GM21529 (cell line): Measurements from ENCODE around the gene MAGEA2.
"Not testable (repeated sequence)": the region's sequence is repeated elsewhere in the genome, so short reads cannot be mapped to it uniquely, and the experiment has no call there.

Experiments
- ATAC-seq: cut with Tn5 transposase; IDR thresholded peaks from one replicate; pipeline ENCODE4 v1.9.1; 2021; ENCODE audit not compliant: unreplicated experiment

MAGEA2 gene

GRCh38 chrX:152753686-152754650 is at the start of gene MAGEA2:
TSS of gene MAGEA2 (minus strand) at chrX:152753842. CDS start at chrX:152751363, 2,479 bp downstream.
- not testable (repeated sequence) for ATAC-seq

DNA sequence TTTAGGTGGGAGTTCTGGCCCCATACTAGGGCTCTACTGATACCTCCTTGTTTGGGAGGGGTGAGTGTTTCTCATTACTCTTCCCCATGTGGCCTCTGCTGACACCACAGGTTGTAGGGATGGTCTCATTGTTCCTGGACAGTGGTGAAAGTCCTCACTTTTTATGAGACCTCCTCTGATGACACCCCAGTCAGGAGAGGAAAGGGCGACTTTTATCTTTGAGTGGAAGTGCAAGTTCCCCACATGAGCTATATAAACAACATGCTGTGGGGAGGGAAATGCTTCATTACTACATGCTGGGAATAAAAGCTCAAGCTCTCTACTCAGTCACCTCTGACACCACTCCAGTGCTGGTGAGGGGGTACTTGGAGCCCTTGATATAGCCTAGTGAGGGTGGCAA is 45.3 kb upstream of the MAGEA2 start:
- ATAC-seq, result no peak

- peak; percentile 75 for ATAC-seq
Observed at GRCh38 chrX:152787062-152787461, 33.4 kb upstream of the MAGEA2 start.

- ATAC-seq, result not testable (repeated sequence)
Observed at GRCh38 chrX:152769549-152770289, 16.1 kb upstream of the MAGEA2 start, which contains the start of gene MAGEA6. TSS of gene MAGEA6 (minus strand) at chrX:152769689. CDS start at chrX:152767650, 2,039 bp downstream.

- ATAC-seq, result not testable (repeated sequence)
Observed at GRCh38 chrX:152766562-152766961, 12.9 kb upstream of the MAGEA2 start.

GRCh38 chrX:152761582-152761981 is 7.9 kb upstream of the MAGEA2 start:
- ATAC-seq, result not testable (repeated sequence)

- not testable (repeated sequence) for ATAC-seq
Observed at GRCh38 chrX:152759544-152759943, 5.9 kb upstream of the MAGEA2 start.

DNA sequence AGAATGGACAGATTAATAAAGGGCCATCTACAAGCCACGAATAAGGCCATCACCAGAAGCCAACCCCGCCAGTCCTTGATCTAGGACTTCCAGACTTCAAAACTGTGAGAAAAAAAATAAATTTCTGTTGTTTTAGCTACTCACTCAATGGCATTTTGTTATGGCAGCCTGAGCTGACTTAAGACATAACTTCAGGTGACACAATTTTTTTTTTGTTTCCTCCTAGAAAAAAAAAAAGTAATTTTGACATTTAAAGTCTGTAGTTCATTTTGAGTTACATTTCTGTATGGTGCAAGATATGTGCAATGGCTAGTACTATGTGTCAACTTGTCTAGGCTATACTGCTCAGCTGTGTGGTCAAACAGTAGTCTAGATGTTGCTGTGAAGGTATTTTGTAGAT is 5.3 kb upstream of the MAGEA2 start, which contains the start of gene CSAG3:
Gene CSAG3, plus strand, starts transcription at position 301 of the 400 bp plus-strand sequence.
- ATAC-seq, result not testable (repeated sequence)

DNA sequence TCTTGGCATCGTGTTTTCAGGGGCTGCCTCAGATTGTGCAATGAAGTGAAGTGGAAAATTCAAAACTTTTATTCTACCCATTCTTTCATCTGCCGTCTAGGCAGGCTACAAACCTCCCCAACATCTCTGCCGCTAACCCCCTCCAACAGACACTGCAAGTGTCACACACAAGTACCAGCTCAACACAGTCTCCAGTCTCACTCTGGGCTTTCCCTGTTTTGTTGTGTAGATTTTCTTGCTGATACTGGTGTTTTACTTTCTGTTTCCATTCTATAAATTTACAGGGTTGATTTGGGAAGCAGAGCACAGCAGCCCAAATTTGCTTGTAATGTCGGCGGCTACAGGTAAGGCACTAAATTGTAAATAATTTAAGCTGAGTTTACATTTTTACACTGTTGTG is 1.2 kb upstream of the MAGEA2 start:
- ATAC-seq, result not testable (repeated sequence)

DNA sequence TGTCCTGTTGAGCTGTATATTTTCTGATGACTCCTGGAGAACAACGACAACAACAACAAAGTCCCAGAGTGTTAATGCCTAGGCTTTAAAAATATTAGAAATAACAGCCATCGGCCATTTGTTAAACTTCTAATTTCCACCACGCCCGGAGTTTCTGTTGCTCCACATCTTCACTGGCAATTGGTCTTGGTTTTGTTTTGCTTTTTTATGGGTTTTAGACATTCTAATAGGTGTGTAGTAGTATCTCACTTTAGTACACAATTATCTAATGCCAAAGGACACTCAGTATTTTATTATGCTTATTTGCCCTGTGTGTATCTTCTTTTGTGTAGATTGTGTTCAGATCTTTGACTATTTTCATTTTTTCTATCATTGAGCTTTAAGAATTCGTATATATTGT is 15.1 kb downstream of the MAGEA2 start:
- no peak for ATAC-seq

GRCh38 chrX:152736528-152736927 is 17.1 kb downstream of the MAGEA2 start:
- not testable (repeated sequence) for ATAC-seq

GRCh38 chrX:152735860-152736511 is 17.7 kb downstream of the MAGEA2 start:
- ATAC-seq, result no peak

GRCh38 chrX:152735101-152735500 is 18.5 kb downstream of the MAGEA2 start:
- ATAC-seq, result no peak

DNA sequence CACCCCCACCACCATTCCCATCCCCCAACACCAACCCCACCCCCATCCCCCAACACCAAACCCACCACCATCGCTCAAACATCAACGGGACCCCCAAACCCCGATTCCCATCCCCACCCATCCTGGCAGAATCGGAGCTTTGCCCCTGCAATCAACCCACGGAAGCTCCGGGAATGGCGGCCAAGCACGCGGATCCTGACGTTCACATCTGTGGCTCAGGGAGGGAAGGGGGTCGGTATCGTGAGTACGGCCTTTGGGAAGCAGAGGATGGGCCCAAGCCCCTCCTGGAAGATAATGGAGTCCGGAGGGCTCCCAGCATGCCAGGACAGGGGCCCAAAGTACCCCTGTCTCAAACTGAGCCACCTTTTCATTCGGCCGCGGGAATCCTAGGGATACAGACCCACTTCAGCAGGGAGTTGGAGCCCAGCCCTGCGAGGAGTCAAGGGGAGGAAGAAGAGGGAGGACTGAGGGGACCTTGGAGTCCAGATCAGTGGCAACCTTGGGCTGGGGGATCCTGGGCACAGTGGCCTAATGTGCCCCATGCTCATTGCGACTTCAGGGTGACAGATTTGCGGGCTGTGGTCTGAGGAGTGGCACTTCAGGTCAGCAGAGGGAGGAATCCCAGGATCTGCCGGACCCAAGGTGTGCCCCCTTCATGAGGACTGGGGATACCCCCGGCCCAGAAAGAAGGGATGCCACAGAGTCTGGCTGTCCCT is 19.3 kb downstream of the MAGEA2 start:
- ATAC-seq, result not testable (repeated sequence)

GRCh38 chrX:152733261-152733975 is 20.2 kb downstream of the MAGEA2 start, which contains the start of the genes CSAG1 and MAGEA12:
TSS of gene CSAG1 (minus strand) at chrX:152733721. CDS start at chrX:152732460, 1,261 bp downstream.
TSS of gene MAGEA12 (plus strand) at chrX:152733757. CDS start at chrX:152736162, 2,405 bp downstream.
- no peak for ATAC-seq

GRCh38 chrX:152725409-152725808 is 28.2 kb downstream of the MAGEA2 start:
- ATAC-seq, result no peak

DNA sequence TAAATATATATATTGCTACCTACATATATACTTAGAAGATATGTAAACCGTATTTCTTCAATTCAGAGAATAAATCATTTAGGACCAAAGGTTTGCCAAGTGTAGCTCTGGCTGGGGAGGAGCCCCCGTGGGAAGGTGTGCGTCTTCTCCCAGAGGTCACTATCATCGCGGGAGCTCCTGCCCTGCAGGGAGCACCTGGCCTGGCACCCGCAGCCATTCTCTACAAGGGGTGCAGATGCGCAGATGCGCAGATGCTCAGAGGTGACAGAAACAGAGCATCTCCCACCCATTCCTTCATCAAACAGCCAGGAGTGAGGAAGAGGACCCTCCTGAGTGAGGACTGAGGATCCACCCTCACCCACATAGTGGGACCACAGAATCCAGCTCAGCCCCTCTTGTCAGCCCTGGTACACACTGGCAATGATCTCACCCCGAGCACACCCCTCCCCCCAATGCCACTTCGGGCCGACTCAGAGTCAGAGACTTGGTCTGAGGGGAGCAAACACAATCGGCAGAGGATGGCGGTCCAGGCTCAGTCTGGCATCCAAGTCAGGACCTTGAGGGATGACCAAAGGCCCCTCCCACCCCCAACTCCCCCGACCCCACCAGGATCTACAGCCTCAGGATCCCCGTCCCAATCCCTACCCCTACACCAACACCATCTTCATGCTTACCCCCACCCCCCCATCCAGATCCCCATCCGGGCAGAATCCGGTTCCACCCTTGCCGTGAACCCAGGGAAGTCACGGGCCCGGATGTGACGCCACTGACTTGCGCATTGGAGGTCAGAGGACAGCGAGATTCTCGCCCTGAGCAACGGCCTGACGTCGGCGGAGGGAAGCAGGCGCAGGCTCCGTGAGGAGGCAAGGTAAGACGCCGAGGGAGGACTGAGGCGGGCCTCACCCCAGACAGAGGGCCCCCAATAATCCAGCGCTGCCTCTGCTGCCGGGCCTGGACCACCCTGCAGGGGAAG is 39.5 kb downstream of the MAGEA2 start, which contains the start of gene MAGEA2B:
Gene MAGEA2B, plus strand, starts transcription at position 814 of the 973 bp plus-strand sequence. CDS start 2,479 bp downstream, outside the sequence.
- not testable (repeated sequence) for ATAC-seq

GRCh38 chrX:152713195-152713594 is 40.4 kb downstream of the MAGEA2 start:
- ATAC-seq, result not testable (repeated sequence)
